HT1080 (cell line): ENCODE measurements around the gene GRK5. TPM values are rescaled to one million over a fixed set of nuclear protein-coding genes. Genes with fewer than 3 reads are reported as not detected.
"Not testable (repeated sequence)": the region's sequence is repeated elsewhere in the genome, so short reads cannot be mapped to it uniquely, and the experiment has no call there.

Source experiments
- DNase-seq: peaks from one replicate; pipeline ENCODE4 v3.0.0-alpha.2; 2015; ENCODE audit warnings: low read depth
- total RNA-seq: library from RNA; depleted of rRNA; stranded (reverse); fragments of >200 nt; shearing (Covaris generic); gene quantifications from 2 replicates; pipeline ENCODE4 v1.2.3, GENCODE V29; 2014

Gene GRK5
- total RNA-seq, 1 experiment from 2014 or later = 11.4 TPM

DNA sequence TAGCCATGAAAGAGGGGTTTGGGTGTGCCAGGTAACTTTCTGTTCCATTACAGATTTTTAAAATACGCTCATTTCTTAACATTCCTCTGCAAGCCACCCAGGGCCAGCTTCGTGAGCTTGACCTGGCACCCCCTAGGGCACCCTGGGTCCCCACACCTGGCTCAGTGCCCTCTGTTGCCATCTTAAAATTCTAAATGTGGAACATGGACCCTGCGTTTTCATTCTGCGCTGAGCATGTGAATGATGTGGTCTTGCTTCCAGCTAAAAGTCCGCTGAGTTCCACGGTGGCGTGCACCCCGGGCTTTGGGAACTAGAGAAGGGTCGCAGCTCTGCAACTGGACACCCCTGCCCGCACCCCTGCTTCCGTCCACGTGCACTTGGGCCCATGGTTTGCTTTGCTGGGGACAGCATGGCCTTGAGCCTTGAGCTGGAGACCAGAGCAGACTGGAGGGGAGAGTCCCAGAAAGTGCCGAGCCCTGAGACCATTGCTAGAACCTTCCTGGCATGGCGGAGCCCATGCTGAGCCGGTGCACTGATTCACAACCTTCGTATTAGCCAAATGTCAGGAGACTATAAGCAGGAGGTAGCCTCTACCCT is 244.0 kb downstream of the GRK5 start:
- DNase-seq = no peak

DNA sequence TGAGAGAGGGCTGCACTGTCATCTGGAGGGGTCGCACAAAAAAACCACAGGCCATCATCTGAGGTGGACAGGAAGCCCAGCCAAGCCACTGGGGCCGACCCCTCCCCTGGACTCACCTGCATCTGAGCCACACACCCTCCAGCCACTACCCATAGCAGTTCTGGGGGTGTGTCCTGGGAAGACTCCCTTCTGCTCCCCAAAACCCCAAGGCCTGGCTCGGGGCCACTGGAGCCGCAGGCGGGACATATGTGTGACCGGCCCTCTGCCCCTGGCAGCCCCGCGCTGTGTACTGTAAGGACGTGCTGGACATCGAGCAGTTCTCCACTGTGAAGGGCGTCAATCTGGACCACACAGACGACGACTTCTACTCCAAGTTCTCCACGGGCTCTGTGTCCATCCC is 245.0 kb downstream of the GRK5 start:
- DNase-seq = no peak

- DNase-seq = no peak
These were observed 245.9 kb downstream of the GRK5 start for GRCh38 chr10:119453313-119453712.

DNA sequence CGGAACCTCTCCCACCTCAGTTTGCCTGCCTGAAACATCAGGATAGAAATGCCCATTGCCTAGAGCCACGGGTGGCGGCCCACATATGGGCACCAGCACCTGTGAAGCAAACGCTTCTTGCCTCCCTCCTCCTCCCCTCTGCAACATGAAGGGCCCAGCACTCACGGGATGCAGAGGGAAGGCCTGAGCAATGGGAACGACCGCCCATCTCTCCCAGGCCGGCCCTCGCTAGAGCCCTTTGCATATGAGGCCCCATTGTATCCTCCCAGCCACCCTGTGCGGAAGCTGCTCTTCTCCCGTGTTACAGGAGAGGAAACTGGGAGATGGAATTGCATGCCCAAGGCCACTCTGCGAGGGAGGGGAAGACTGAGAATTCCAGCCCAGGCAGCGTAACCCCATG is 246.9 kb downstream of the GRK5 start:
- no peak for DNase-seq

DNA sequence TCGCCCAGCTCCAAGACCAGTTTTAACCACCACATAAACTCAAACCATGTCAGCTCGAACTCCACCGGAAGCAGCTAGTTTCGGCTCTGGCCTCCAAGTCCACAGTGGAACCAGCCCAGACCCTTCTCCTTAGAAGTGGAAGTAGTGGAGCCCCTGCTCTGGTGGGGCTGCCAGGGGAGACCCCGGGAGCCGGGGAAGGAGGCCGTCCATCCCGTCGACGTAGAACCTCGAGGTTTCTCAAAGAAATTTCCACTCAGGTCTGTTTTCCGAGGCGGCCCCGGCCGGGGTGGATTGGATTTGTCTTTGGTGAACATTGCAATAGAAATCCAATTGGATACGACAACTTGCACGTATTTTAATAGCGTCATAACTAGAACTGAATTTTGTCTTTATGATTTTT is 247.6 kb downstream of the GRK5 start:
- DNase-seq = no peak

DNA sequence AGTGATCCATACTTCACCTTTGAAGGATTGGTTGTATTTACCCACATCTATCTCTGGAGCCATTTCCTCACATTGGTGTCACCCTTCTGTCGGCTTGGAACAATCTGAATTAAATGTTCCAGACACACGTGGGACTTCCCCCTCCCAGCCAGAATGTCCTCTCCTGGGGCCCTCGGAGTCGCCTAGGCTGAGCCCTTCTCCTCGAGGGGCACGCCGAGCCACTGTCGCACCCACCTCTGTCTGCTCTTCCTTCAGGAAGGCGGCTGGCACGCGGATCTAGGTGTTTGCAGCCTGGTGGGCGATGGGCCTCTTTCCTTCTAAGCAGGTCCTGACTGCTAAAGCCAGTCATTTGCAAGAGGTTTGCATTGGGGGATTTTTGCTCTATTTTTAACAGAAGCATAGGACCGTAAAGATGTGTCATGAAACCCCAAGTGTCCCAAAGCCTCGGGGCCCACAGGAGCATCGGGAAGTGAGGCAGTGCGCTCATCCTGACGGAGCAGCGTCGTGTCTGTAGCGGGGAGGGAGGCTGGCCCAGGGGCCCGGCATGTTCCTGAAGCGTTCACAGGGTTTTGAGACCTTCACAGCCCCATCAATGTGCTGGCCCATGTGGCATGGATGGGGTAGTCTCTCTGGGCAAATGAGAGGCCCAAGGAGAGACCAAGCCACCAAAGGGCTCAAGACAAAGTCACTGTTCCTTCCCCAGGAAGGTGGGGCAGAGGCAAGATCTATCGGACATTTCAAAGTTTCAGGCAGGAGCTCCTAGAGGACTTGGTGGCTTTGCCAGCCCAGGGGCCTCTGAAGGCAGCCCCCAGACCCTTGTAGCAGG is 248.5 kb downstream of the GRK5 start:
- DNase-seq = no peak

- no peak for DNase-seq
These were observed 249.1 kb downstream of the GRK5 start for GRCh38 chr10:119456435-119456810.

DNA sequence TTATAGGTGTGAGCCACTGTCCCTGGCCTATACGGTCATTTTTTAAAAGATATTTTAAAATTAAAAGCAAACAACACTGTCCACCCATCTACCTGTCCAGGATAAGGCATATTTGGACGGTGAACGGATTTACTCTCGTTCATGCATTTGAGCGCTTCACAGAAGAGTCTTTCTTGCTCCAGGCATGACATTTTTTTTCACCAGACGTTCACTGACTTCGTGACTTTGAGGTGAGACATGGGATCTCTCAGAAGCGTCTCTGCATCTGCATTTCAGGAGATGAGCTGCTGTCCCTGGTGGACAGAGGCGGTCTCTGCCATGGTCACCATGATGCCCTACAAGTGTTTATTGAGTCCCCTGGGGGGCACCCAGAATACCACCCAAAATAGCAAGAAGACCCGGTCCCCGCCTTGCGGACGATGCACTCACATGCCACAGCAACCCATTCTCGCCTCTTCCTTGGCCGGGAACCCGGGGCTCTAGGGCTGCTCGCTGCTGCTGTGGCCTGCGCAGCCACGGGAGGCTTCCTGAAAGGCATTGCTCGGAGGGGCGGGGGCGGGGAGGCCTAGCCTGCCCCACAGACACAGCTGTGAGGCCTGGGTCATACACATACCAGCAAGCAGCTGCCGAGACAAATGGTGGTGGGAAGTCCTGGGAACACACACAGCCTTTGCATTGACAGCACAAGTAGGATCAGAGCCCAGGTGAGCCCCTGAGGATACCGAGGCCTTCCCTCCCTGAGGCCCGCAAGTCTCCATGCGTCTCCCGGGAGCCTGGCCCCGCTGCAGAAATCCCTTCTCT is 250.8 kb downstream of the GRK5 start:
- no peak for DNase-seq

- DNase-seq = no peak
These were observed 252.4 kb downstream of the GRK5 start for GRCh38 chr10:119459681-119460340.

DNA sequence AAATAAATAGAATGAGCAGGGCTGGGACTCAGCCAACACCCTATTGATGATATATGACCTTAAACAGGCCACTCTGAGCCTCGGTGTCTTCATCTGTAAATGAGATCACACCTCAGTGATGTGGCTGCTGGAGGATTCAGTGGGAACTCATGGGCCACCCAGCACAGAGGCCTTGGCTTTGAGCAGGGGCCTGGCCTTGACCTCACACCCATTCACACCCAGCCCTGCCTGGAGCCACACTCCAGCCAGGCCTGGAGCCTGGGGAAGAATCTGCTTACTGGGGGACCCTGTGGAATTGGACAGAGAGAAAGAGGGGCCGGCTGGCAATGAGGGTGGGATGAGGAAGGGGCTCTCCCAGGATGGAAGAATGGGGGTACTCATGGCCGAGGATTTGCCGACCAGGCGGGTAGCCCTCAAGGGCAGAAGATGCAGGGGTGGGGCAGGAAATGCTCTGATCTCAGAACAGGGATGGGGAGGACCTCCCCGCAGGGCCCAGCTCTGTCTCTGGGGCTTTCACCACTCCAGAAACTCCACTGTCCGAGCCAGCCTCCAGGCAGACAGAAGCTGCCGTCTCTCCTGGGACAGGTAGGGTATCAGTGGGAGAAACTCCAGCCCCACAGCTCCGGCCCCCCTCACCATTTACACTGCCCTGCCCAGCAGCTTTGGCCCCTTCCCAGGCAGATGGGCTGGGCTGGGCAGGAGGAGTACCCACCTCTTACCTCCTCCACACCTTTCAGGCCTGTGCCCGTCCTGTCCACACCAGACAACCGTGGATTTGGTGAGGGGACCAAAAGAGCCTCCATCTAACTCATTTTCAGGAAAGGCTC is 253.2 kb downstream of the GRK5 start:
- no peak for DNase-seq

DNA sequence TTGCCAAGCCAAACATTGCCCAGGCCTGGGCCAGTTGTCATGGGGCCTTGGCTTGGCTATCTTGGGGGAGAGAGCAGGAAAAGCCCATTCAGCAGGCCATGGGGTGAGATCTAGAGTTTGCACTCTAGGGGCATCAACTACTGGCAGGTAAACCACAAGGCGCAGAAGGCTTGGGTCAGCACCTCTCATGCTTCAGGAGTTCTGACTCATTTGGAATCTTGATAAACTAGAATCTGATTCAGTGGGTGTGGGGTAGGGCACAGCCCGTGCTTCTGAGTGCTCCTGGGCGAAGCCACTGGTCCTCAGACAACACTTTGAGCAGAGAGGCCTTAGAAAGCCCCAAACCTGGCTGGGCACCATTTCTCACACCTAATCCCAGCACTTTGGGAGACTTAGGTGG is 254.0 kb downstream of the GRK5 start:
- no peak for DNase-seq

GRCh38 chr10:119461923-119462322 is 254.6 kb downstream of the GRK5 start:
- no peak for DNase-seq

- no peak for DNase-seq
These were observed 255.4 kb downstream of the GRK5 start for GRCh38 chr10:119462773-119463172.

GRCh38 chr10:119463195-119463594 is 255.8 kb downstream of the GRK5 start:
- not testable (repeated sequence) for DNase-seq

- DNase-seq = no peak
These were observed 257.7 kb downstream of the GRK5 start for GRCh38 chr10:119465085-119465484.

DNA sequence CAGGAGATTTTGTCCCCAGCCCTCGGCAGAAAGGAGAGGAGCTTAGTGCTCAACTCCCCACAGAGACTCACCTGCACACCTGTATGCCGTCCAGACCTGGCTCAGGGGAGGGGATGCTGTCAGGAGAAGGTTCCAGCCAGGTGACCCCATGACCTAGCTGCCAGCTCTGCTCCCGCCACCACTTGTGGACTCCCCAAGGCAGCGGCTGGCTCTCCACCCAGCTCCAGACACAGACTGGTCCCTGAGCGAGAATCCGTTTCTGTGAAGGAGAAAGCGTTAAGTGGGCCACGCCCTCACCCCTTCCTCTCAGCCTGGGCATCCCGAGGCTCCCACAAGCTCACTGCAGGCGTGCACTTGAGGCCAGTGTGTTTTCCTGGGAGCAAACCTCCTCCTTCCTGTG is 258.7 kb downstream of the GRK5 start:
- DNase-seq = no peak

GRCh38 chr10:119466655-119467054 is 259.3 kb downstream of the GRK5 start:
- DNase-seq = peak; percentile 66

- no peak for DNase-seq
These were observed 261.4 kb downstream of the GRK5 start for GRCh38 chr10:119468542-119469324.

GRCh38 chr10:119469325-119469707 is 261.9 kb downstream of the GRK5 start:
- DNase-seq = no peak

DNA sequence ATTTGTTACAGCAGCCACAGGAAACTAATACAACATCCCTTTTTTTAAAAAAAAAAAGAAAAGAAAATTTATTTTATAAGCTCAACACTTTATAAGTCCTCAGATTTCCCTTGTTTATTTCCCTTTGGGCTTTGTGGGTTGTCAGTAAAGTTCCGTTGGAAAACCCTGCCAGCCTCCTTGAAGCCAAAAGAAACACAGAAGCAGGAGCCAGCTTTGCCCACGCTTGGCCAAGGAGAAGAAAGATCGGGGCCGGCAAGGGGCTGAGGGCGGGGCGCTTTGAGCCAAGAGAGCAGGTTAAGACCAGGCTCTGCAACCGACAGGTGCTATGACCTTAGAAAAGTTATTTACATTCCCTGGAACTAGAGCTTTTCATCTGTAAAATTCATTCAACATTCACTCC is 262.5 kb downstream of the GRK5 start:
- no peak for DNase-seq
